ENCODE data around the gene BNC2. TPM values are rescaled to one million over a fixed set of nuclear protein-coding genes. Genes with fewer than 3 reads are reported as not detected.

BNC2 gene
- total RNA-seq, 2 donors from 2014 or later, result not detected

DNA sequence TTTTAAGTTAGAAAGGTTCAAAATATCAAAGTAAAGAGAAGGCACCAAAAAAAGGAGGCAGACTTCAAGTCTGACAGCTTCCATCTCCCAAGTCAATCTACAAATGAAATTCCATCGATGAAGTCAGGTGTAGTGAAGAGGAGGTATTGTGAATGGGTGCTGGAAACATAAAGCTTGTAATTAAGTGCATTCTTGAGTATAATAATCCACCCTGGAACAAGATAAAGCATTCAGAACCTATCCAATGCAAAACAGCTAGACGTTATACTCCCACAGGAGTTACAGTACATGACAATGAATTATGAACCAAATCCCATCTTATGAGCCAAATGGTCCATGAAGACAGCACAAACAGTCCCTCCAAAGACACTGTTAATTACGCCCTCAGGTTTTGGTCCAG lies 22.3 kb downstream of the BNC2 start:
- Mint-ChIP-seq H3K4me1 (no peaks in the 10 kb centered on the region), H3K27ac (no peak overlapping the region), H3K27me3 (no peaks in the 10 kb centered on the region), H3K36me3 (ENCODE audit: low read depth) (no peaks in the 10 kb centered on the region), H3K4me3 (no peak overlapping the region)
- ATAC-seq, result no peak
- no peak for DNase-seq
- H3K9me3 ChIP-seq (ENCODE audit: control insufficient read depth, low read length, poor library complexity, severe bottlenecking), result no peaks in the 10 kb centered on the region

DNA sequence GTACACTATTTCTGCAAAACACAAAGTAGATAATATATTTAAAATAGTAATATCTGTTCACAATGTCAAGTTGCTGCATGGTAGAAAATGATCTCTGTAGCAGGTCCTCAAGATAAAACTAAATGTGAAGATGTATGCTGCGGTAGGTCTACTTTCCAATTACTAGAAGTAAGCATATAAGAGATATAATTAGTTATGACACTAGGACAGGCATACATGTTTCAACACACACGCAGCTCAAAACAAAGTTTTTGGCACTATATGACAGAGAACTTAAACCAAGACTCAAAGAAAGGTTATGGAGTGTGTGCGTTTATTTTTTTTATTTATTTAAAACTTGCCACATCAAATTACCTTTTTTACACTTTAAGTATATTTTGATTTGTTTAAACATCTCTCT lies 23.5 kb downstream of the BNC2 start:
- H3K4me3 Mint-ChIP-seq, result no peak overlapping the region
- H3K36me3 Mint-ChIP-seq (ENCODE audit: low read depth), result no peaks in the 10 kb centered on the region
- no peaks in the 10 kb centered on the region for H3K9me3 ChIP-seq (ENCODE audit: control insufficient read depth, low read length, poor library complexity, severe bottlenecking)
- ATAC-seq (no peak), DNase-seq (no peak)
- H3K27ac Mint-ChIP-seq, result no peak overlapping the region
- no peaks in the 10 kb centered on the region for H3K27me3 Mint-ChIP-seq
- no peaks in the 10 kb centered on the region for H3K4me1 Mint-ChIP-seq

DNA sequence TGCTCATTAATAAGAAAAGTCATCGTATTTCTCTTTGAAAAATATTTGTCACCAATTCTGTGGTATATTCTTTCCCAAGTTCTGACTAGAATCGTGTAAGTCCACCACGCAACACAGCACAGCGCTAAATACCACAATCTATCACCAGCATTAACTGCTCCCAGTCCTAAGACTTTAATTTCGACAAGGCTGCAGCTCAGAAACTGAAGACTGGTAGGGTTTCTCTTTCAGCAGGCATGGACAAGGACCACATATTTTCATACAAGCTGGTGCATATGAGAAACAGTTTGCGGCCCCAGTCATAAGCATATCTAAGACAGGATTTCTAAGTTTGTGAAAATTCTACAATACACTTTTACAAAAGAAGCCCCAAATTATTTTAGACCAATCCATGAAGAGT lies 24.1 kb downstream of the BNC2 start:
- DNase-seq (no peak), ATAC-seq (no peak)
- Mint-ChIP-seq H3K4me1 (no peaks in the 10 kb centered on the region), H3K27ac (no peak overlapping the region), H3K27me3 (no peaks in the 10 kb centered on the region), H3K4me3 (no peak overlapping the region), H3K36me3 (ENCODE audit: low read depth) (no peaks in the 10 kb centered on the region)
- no peaks in the 10 kb centered on the region for H3K9me3 ChIP-seq (ENCODE audit: control insufficient read depth, low read length, poor library complexity, severe bottlenecking)

DNA sequence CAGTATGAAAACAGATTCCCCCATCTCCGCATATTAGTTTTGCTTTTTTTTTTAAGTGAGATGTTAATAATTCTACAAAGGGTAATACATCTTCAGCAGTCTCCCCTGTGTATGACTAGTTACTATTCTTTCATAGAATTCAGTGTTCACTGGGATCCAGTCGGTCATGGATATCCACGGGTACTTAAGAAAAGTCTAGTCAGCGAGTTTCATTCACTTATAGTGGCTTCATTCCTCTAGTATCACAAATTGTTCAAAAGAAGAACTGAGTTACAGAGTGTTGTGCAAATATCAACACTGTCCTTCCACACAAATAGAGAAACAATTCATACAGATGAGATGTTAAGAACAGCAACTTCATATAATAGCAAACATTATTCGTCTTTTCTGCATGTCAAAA lies 35.7 kb downstream of the BNC2 start:
- no peaks in the 10 kb centered on the region for H3K36me3 Mint-ChIP-seq (ENCODE audit: low read depth)
- ATAC-seq (no peak), DNase-seq (no peak)
- no peaks in the 10 kb centered on the region for H3K9me3 ChIP-seq (ENCODE audit: control insufficient read depth, low read length, poor library complexity, severe bottlenecking)
- no peak overlapping the region for H3K4me3 Mint-ChIP-seq
- H3K27ac Mint-ChIP-seq, result no peak overlapping the region
- H3K27me3 Mint-ChIP-seq, result no peaks in the 10 kb centered on the region
- H3K4me1 Mint-ChIP-seq, result no peaks in the 10 kb centered on the region

DNA sequence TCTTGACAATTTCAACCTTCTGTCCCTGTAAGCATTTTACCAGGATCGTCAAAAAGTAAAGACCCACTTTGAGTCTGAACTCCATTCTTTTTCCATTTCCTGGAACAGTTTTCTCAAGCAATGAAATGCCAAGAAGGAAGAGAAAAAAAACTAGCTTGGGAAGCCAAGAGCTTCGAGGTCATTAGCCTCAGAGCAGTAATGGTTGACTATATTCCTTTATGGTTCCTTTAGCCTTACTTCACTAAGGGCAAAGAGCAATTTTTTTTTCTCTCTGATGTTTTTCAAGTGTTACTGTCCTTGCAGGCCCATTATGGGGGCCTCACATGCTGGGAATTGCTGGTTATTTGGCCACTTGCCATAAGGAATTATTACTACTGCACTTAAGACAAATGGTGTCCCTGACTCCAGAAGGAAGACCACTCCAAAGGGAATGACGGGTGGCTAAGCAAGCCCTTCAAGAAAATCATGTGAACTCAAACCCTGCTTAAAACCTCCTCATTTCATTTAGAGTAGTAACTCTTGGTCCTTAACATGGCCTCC lies 37.1 kb downstream of the BNC2 start:
- DNase-seq (no peak), ATAC-seq (no peak)
- H3K36me3 Mint-ChIP-seq (ENCODE audit: low read depth), result no peaks in the 10 kb centered on the region
- no peaks in the 10 kb centered on the region for H3K4me1 Mint-ChIP-seq
- no peak overlapping the region for H3K27ac Mint-ChIP-seq
- H3K4me3 Mint-ChIP-seq, result no peak overlapping the region
- no peaks in the 10 kb centered on the region for H3K9me3 ChIP-seq (ENCODE audit: control insufficient read depth, low read length, poor library complexity, severe bottlenecking)
- H3K27me3 Mint-ChIP-seq, result no peaks in the 10 kb centered on the region

DNA sequence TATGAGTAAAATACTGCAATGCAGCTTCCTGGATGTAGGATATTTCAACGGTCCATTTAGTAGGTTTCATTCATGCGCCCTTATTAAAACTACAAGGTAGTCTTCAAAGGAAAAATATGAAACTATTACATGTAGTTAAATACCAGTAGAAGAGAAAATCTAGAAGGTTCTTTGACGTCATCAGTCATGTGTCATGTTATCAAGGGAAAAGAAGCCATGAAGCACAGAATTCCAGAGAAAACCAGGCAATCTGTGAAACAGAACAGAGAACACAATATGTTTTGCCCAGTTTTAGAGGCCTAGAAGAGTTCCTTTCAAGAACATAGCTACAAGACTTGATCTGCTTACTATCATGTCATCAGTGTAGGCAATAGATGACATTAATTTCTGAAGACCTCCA lies 38.4 kb downstream of the BNC2 start:
- H3K27ac Mint-ChIP-seq, result no peak overlapping the region
- H3K36me3 Mint-ChIP-seq (ENCODE audit: low read depth), result no peaks in the 10 kb centered on the region
- no peak overlapping the region for H3K4me3 Mint-ChIP-seq
- H3K4me1 Mint-ChIP-seq, result no peaks in the 10 kb centered on the region
- DNase-seq (no peak), ATAC-seq (no peak)
- no peaks in the 10 kb centered on the region for H3K9me3 ChIP-seq (ENCODE audit: control insufficient read depth, low read length, poor library complexity, severe bottlenecking)
- H3K27me3 Mint-ChIP-seq, result no peaks in the 10 kb centered on the region

DNA sequence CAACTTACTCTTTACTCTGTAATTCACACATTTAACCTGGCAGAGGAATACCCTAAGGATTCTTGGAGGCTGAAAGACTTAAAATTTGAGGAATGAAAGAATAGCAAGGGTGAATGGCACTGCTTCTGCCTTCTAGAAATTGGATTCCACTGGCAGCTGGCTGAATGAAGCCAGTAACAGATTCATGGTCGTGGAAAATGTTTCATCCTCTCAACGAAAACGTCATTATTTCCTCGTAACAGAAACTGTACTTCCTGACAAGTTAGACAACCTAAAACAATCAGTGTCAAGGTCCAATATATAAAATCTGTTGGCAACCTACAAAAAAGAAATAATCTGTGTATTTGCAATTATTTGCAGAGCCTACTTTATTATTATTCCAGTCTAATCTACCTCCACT lies 39.7 kb downstream of the BNC2 start:
- DNase-seq (no peak), ATAC-seq (no peak)
- no peak overlapping the region for H3K4me3 Mint-ChIP-seq
- H3K4me1 Mint-ChIP-seq, result no peaks in the 10 kb centered on the region
- H3K27me3 Mint-ChIP-seq, result no peaks in the 10 kb centered on the region
- no peak overlapping the region for H3K27ac Mint-ChIP-seq
- no peaks in the 10 kb centered on the region for H3K36me3 Mint-ChIP-seq (ENCODE audit: low read depth)
- no peaks in the 10 kb centered on the region for H3K9me3 ChIP-seq (ENCODE audit: control insufficient read depth, low read length, poor library complexity, severe bottlenecking)

DNA sequence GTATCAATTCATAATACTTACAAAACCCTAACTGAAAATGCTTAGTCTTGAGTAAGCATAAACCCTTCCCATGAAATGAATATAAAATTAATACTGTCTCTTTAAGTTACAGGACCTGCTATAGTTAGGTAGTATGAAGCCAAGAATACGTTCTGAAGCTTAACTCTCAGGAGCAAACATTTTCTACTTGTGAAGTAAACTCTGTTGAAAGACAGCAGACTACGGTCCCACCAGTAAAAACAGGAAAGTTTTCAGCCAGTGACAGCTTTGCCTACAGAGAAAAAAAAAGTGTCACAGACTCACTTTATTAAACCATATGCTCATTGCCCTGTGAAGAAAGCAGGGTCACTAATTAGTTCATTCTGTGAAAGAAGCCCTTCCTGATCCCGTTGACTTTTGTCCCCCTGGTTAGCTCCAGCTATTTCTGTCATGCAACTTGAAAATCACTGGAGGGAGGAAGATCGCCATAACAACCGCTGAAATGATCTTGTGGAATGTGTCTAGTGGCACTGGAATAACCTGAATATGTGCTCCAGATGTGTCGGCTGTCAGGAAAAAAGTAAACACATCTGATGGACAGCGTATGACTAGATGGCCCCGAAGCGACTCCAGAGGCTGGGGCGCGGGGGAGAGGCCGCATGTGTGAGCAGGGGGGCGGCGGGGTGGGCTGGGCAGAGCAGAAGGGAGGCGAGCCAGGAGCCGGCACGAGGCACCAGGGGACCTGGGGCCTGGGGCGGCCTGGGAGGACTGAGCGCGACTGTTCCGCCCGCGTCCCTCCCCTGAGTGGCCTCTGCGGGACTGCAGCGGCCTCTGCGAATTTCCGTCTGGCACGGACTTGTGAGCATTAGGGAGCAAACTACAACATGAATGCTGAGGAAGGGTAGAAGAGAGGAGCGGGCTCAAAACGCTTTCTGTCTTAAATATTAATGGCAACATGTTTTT lies 41.9 kb downstream of the BNC2 start:
- Mint-ChIP-seq H3K4me3 (no peak overlapping the region), H3K27me3 (no peaks in the 10 kb centered on the region), H3K27ac (no peak overlapping the region), H3K36me3 (ENCODE audit: low read depth) (no peaks in the 10 kb centered on the region), H3K4me1 (no peaks in the 10 kb centered on the region)
- no peaks in the 10 kb centered on the region for H3K9me3 ChIP-seq (ENCODE audit: control insufficient read depth, low read length, poor library complexity, severe bottlenecking)
- DNase-seq (no peak), ATAC-seq (no peak)

DNA sequence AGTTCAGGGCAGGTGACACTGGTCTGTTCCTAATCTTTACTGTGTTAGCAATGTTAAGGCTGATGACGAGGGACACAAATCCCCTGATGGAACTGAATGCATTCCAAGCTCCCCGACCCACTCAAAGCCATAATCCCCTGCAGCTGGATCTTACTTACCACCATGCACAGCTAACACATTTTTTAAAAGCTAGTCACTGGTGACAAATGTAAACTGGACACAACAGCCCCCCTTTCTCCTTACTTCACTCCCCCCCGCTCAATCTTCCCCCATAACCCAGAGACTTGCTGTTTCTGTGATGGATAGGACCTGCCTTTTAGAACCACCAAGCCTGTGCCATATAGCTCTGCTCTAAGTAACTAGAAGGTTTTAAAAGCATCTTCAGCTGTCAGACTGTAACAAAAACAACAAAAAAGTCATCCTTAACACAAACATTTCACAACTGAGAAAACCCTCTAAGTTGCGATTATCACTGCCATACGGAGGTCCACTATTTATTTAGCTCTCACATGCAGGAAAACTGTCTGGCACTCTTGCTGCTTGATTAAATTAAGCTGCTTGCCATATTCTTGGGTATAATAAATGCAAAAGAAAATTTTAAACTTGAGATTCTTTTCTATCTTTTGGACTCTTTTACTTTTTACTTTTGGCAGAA lies 44.4 kb downstream of the BNC2 start:
- no peak for DNase-seq

DNA sequence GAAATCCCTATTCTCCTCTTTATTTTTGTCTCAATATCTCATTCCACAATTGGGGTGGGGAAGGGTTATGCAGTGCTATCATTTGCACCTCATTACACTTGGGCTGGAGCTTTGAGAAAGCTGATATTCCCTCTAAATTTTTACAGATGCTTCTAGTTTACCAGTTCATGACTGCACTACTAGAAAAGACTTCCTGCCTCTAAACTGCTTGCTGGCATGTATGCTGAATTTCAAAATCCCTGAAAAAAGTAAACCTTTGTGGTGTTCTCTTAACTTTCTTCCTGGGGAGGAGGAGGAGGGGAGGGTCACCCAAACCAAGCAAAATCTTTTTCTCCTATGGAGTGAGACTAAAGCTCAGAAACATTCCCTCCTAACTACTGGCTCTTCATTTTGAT lies 45.1 kb downstream of the BNC2 start:
- Mint-ChIP-seq H3K27ac (no peak overlapping the region), H3K4me3 (no peak overlapping the region), H3K36me3 (ENCODE audit: low read depth) (no peaks in the 10 kb centered on the region), H3K4me1 (no peaks in the 10 kb centered on the region), H3K27me3 (no peaks in the 10 kb centered on the region)
- H3K9me3 ChIP-seq (ENCODE audit: control insufficient read depth, low read length, poor library complexity, severe bottlenecking), result no peaks in the 10 kb centered on the region
- ATAC-seq (no peak), DNase-seq (no peak)

More for the DNA sequence above, 44.4 kb downstream of the BNC2 start:
- no peak for ATAC-seq
- H3K9me3 ChIP-seq (ENCODE audit: control insufficient read depth, low read length, poor library complexity, severe bottlenecking), result no peaks in the 10 kb centered on the region
- Mint-ChIP-seq H3K4me3 (no peak overlapping the region), H3K36me3 (ENCODE audit: low read depth) (no peaks in the 10 kb centered on the region), H3K27me3 (no peaks in the 10 kb centered on the region), H3K27ac (no peak overlapping the region), H3K4me1 (no peaks in the 10 kb centered on the region)

DNA sequence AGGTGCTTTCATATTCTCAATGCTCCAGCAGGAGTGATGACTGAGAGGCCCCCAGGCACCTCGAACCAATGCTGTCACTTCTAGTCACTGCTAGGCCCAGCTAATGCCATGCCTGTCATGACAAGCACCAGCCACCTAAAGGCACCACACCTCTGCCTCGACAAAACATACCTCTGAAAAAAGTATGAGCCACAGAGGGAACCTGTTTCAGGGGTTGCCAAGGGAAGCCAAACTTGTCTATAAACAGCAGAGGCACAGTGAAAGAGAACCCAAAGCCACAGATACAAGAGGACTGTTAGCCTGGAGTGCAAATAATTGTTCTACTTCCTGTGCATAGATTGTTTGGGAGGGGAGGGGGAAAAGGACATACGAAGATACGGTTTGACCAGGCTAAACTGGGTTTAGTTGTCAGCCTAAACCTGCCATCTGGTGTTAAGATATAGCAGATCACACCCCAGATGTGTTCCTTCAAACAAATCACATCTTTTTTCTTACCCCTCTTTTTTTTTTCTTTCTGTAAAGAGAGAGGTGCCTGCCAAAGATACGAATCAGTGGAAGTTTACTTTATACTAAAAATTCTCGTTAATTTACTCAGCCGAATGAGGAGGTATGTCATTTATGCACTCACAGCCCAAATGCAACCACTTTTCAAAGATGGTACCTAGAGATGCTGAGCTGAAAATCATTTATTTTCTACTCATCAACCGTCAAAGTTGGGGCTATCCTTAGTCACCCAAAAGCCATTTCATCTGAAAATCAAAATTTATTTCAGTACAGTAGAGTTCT lies 45.7 kb downstream of the BNC2 start:
- H3K4me3 Mint-ChIP-seq, result no peak overlapping the region
- DNase-seq (no peak), ATAC-seq (no peak)
- no peaks in the 10 kb centered on the region for H3K9me3 ChIP-seq (ENCODE audit: control insufficient read depth, low read length, poor library complexity, severe bottlenecking)
- no peak overlapping the region for H3K27ac Mint-ChIP-seq
- no peaks in the 10 kb centered on the region for H3K36me3 Mint-ChIP-seq (ENCODE audit: low read depth)
- no peaks in the 10 kb centered on the region for H3K27me3 Mint-ChIP-seq
- H3K4me1 Mint-ChIP-seq, result no peaks in the 10 kb centered on the region

DNA sequence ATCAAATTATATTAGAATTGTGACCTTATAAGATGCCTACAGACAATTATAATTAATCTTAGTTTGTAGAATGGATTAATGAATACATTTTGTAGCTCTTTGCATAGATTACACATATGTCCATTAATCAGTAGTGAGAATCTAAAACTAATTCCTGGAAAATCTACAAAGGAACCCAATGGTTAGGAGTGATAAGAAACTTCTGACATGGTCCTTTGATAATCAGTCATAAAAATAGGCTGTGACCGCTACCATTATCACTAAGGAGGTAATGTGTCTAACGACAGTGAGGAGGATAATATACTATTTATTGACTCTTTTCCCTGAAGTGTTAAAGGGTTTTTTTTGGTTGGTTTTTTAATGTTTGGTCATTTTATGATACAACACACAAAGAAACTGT lies 46.6 kb downstream of the BNC2 start:
- Mint-ChIP-seq H3K27me3 (no peaks in the 10 kb centered on the region), H3K36me3 (ENCODE audit: low read depth) (no peaks in the 10 kb centered on the region), H3K4me3 (no peak overlapping the region), H3K27ac (no peak overlapping the region), H3K4me1 (no peaks in the 10 kb centered on the region)
- DNase-seq (no peak), ATAC-seq (no peak)
- no peaks in the 10 kb centered on the region for H3K9me3 ChIP-seq (ENCODE audit: control insufficient read depth, low read length, poor library complexity, severe bottlenecking)

DNA sequence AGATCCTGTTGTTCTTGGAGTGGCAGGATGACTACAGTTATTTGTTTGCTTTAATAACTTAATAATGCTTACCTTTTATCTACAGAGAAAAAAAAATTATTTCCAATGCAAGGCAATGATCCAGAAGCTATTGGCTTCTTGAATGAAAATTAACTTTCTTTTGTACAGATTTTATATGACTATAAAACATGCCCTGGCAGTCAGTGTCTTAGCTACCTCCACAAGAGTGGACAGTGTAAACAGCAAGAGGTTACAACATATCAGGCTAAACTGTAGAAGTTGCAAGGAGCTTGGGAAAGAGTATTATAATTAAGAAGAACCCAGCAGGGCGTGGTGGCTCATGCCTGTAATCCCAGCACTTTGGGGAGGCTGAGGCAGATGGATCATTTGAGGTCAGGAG lies 49.1 kb downstream of the BNC2 start:
- Mint-ChIP-seq H3K4me3 (no peak overlapping the region), H3K27ac (no peak overlapping the region), H3K27me3 (no peaks in the 10 kb centered on the region), H3K4me1 (no peaks in the 10 kb centered on the region), H3K36me3 (ENCODE audit: low read depth) (no peaks in the 10 kb centered on the region)
- no peak for ATAC-seq
- no peaks in the 10 kb centered on the region for H3K9me3 ChIP-seq (ENCODE audit: control insufficient read depth, low read length, poor library complexity, severe bottlenecking)
- no peak for DNase-seq

All from T-helper 17 cell (primary cell).